Panc1 (cell line): Measurements from ENCODE around the gene OR2H2. TPM values are rescaled to one million over a fixed set of nuclear protein-coding genes. Genes with fewer than 3 reads are reported as not detected.

ENCODE experiments used
- ATAC-seq: fragments of 200-7000 bp; cut with Tn5 transposase; 2 replicates; pipeline ENCODE4 v1.9.1; 2020; ENCODE audit warnings: mild to moderate bottlenecking, moderate library complexity
- BruUV-seq: library from RNA; stranded (reverse); fragments of 400-500 nt; replicated peaks from 2 replicates; lab custom pipeline; 2021; lab: Mats Ljungman, UMichigan
- CTCF ChIA-PET: fragments of 300-600 bp; sonication (Branson Sonifier 250); formaldehyde crosslinking; loops from one replicate; lab custom pipeline; 2022; ENCODE audit warnings: antibody characterized with exemption; lab: Charles Lee
- POLR2A ChIA-PET: fragments of 300-600 bp; sonication (Branson Sonifier 250); formaldehyde crosslinking; loops from one replicate; lab custom pipeline; 2022; ENCODE audit warnings: antibody characterized with exemption; lab: Charles Lee
- DNase-seq: peaks from one replicate; pipeline ENCODE4 v3.0.0-alpha.2; 2010; ENCODE audit warnings: low read depth, low spot score
- H3K27ac ChIP-seq: 2 replicates; pipeline ENCODE4 v1.5.1; 2011; ENCODE audit warnings: mild to moderate bottlenecking, low read length, inconsistent platforms
- H3K27me3 ChIP-seq: fragments of 200-500 bp; sonication (Bioruptor generic); 2 replicates; pipeline ENCODE4 v1.6.0; 2014; ENCODE audit warnings: low read length, inconsistent platforms; ENCODE audit not compliant: control insufficient read depth, insufficient read depth
- H3K36me3 ChIP-seq: fragments of 200-500 bp; sonication (Bioruptor generic); 2 replicates; pipeline ENCODE4 v1.5.1; 2014; ENCODE audit warnings: inconsistent platforms, mild to moderate bottlenecking, low read length, moderate library complexity; ENCODE audit not compliant: control insufficient read depth, insufficient read depth
- H3K4me1 ChIP-seq: 2 replicates; pipeline ENCODE4 v1.5.1; 2011; ENCODE audit warnings: inconsistent platforms, mild to moderate bottlenecking, low read length, moderate library complexity; ENCODE audit not compliant: control insufficient read depth, insufficient read depth
- H3K4me3 ChIP-seq, 2 experiments: 2 replicates each; pipeline ENCODE4 v1.5.1; 2011 to 2012; ENCODE audit warnings: low read depth in 2 of 2, low read length in 2 of 2, mild to moderate bottlenecking in 2 of 2, inconsistent platforms in 1 of 2, moderate library complexity in 1 of 2
- H3K9me3 ChIP-seq: fragments of 200-500 bp; sonication (Bioruptor generic); 2 replicates; pipeline ENCODE4 v1.5.1; 2014; ENCODE audit warnings: low read depth, mild to moderate bottlenecking, inconsistent platforms, low read length, moderate library complexity; ENCODE audit not compliant: control insufficient read depth, insufficient read depth
- POLR2AphosphoS5 ChIP-seq: IDR thresholded peaks from 2 replicates; pipeline ENCODE4 v1.6.1; 2012; ENCODE audit warnings: mild to moderate bottlenecking, low read depth, low read length, moderate library complexity
- SIN3A ChIP-seq: IDR thresholded peaks from 2 replicates; pipeline ENCODE4 v1.6.1; 2012; ENCODE audit warnings: low read depth, mild to moderate bottlenecking, low read length, moderate library complexity, borderline replicate concordance; ENCODE audit not compliant: insufficient read depth
- TCF7L2 ChIP-seq: IDR thresholded peaks from 2 replicates; pipeline ENCODE4 v1.6.1; 2011; ENCODE audit warnings: mild to moderate bottlenecking, low read depth, low read length, inconsistent platforms
- in situ Hi-C: cut with HindIII; loops from 2 replicates; pipeline ENCODE4 v1.10.0; 2016; ENCODE audit warnings: low sequenced_read_pairs, low pct_unique_long_range_greater_than_20kb
- intact Hi-C: fragments of 100-400 bp; cut with micrococcal nuclease; formaldehyde crosslinking; loops from one replicate; pipeline ENCODE4 v1.10.0; 2022; ENCODE audit not compliant: unreplicated experiment
- total RNA-seq: library from RNA; stranded (reverse); gene quantifications from one replicate; pipeline ENCODE4 v1.2.1, GENCODE V29; 2021; ENCODE audit not compliant: unreplicated experiment
- TF ChIP-seq, protein P1 (sequence below): fragments of 450-650 bp; IDR thresholded peaks from 2 replicates; pipeline ENCODE4 v1.5.1; 2017; ENCODE audit warnings: mild to moderate bottlenecking
- TF ChIP-seq, protein P2 (sequence below), 2 experiments: IDR thresholded peaks; 2 replicates each; pipeline ENCODE4 v1.6.1; 2011 to 2012; ENCODE audit warnings: low read depth in 2 of 2, control low read depth in 1 of 2, low read length in 1 of 2, mild to moderate bottlenecking in 1 of 2, moderate library complexity in 1 of 2; ENCODE audit not compliant: insufficient read depth in 1 of 2

The OR2H2 gene
- total RNA-seq, 1 experiment from 2014 or later: not detected

DNA sequence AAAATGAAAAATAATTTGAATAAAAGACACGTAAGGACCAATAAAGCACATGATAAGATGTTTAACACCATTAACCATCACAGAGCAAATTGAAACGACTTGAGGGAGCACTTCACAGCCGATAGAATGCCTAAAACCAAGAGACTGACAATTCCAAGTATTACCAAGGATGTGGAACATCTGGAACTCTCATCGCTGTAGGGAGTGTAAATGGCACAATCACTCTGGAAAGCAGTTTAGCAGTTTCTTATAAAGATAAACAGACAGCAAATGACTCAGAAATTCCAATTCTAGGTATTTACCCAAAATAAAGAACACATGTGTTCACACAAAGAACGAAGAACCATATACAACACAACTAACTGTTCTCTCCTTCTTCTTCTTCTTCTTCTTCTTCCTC is 16.9 kb upstream of the OR2H2 start:
- Histone ChIP-seq H3K4me1 (no peaks in the 10 kb centered on the region), H3K9me3 (no peaks in the 10 kb centered on the region), H3K36me3 (no peaks in the 10 kb centered on the region), H3K27ac (no peak overlapping the region), H3K4me3 (no peak overlapping the region), H3K27me3 (peaks cover 15% of the 10 kb centered on the region)
- ChIA-PET POLR2A (no interaction called here), CTCF (no interaction called here)
- intact Hi-C loops (no loop called here), in situ Hi-C loops (no loop called here)
- BruUV-seq: no TSS peak
- no peak for DNase-seq
- ATAC-seq: no peak
- TF ChIP-seq SIN3A: no peak
- no peak for TF ChIP-seq POLR2AphosphoS5
- TF ChIP-seq, protein P1, sequence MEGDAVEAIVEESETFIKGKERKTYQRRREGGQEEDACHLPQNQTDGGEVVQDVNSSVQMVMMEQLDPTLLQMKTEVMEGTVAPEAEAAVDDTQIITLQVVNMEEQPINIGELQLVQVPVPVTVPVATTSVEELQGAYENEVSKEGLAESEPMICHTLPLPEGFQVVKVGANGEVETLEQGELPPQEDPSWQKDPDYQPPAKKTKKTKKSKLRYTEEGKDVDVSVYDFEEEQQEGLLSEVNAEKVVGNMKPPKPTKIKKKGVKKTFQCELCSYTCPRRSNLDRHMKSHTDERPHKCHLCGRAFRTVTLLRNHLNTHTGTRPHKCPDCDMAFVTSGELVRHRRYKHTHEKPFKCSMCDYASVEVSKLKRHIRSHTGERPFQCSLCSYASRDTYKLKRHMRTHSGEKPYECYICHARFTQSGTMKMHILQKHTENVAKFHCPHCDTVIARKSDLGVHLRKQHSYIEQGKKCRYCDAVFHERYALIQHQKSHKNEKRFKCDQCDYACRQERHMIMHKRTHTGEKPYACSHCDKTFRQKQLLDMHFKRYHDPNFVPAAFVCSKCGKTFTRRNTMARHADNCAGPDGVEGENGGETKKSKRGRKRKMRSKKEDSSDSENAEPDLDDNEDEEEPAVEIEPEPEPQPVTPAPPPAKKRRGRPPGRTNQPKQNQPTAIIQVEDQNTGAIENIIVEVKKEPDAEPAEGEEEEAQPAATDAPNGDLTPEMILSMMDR: no peak
- TF ChIP-seq, protein P2, sequence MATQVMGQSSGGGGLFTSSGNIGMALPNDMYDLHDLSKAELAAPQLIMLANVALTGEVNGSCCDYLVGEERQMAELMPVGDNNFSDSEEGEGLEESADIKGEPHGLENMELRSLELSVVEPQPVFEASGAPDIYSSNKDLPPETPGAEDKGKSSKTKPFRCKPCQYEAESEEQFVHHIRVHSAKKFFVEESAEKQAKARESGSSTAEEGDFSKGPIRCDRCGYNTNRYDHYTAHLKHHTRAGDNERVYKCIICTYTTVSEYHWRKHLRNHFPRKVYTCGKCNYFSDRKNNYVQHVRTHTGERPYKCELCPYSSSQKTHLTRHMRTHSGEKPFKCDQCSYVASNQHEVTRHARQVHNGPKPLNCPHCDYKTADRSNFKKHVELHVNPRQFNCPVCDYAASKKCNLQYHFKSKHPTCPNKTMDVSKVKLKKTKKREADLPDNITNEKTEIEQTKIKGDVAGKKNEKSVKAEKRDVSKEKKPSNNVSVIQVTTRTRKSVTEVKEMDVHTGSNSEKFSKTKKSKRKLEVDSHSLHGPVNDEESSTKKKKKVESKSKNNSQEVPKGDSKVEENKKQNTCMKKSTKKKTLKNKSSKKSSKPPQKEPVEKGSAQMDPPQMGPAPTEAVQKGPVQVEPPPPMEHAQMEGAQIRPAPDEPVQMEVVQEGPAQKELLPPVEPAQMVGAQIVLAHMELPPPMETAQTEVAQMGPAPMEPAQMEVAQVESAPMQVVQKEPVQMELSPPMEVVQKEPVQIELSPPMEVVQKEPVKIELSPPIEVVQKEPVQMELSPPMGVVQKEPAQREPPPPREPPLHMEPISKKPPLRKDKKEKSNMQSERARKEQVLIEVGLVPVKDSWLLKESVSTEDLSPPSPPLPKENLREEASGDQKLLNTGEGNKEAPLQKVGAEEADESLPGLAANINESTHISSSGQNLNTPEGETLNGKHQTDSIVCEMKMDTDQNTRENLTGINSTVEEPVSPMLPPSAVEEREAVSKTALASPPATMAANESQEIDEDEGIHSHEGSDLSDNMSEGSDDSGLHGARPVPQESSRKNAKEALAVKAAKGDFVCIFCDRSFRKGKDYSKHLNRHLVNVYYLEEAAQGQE (IDR thresholded peaks at IDR 0.05; ENCODE audit: insufficient read depth in 1 of 2, low read depth in 2 of 2, low read length in 1 of 2): no peak
- TF ChIP-seq TCF7L2: no peak

DNA sequence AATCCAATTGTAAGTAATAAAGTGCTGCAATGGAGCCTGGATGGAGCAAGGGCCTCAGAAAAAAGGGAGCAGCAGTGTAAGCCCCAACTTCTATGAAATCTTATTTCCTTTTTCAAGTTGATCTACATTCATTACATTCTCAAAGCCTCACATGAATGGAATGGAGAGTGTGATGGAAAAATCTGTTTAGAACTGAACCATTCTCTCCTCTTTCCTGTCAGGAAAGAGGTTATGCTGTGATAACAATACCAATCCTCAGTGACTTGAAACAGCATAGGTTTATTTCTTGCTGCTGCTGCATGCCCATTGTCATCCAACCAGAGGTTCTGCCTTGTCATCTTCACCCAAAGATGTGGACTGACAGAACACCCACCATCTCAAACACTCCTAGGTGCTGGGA is 8.9 kb upstream of the OR2H2 start:
- ChIA-PET CTCF (no interaction called here), POLR2A (no interaction called here)
- DNase-seq: no peak
- H3K9me3 ChIP-seq: no peaks in the 10 kb centered on the region
- in situ Hi-C loops (no loop called here), intact Hi-C loops (no loop called here)
- H3K4me1 ChIP-seq: no peaks in the 10 kb centered on the region
- H3K27me3 ChIP-seq: peaks cover 9% of the 10 kb centered on the region
- H3K27ac ChIP-seq: no peak overlapping the region
- BruUV-seq: no TSS peak
- H3K4me3 ChIP-seq: no peak overlapping the region
- TF ChIP-seq, protein P2 (IDR thresholded peaks at IDR 0.05; ENCODE audit: insufficient read depth in 1 of 2, low read depth in 2 of 2, low read length in 1 of 2): no peak
- TF ChIP-seq SIN3A (no peak), POLR2AphosphoS5 (no peak), TCF7L2 (no peak)
- TF ChIP-seq, protein P1: no peak
- ATAC-seq: no peak
- H3K36me3 ChIP-seq: no peaks in the 10 kb centered on the region
